ENCODE data around the gene ENOX1.

DNA sequence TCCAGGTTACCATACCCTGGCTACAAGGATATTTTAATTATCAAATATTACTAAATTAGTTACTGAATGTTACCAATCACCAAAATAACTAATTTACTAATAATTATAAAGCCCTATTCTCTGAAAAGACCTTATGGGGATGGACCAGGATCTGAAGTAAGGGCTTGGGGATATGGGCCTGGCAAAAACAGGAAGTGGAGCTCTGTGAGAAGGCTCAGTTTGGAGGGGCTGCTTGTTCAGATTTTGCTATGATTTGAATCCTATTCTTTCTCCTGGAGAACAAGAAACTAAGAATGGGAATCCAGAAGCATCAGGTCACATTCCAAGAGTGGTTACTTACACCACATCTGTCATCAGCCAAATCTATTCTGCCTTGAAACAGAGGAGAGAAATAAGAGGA, 615.3 kb downstream of the ENOX1 start:
- TF ChIP-seq, protein P1, sequence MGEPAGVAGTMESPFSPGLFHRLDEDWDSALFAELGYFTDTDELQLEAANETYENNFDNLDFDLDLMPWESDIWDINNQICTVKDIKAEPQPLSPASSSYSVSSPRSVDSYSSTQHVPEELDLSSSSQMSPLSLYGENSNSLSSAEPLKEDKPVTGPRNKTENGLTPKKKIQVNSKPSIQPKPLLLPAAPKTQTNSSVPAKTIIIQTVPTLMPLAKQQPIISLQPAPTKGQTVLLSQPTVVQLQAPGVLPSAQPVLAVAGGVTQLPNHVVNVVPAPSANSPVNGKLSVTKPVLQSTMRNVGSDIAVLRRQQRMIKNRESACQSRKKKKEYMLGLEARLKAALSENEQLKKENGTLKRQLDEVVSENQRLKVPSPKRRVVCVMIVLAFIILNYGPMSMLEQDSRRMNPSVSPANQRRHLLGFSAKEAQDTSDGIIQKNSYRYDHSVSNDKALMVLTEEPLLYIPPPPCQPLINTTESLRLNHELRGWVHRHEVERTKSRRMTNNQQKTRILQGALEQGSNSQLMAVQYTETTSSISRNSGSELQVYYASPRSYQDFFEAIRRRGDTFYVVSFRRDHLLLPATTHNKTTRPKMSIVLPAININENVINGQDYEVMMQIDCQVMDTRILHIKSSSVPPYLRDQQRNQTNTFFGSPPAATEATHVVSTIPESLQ (CRISPR knock-in tag; IDR thresholded peaks at IDR 0.05), result no peak
- TF ChIP-seq STAT6 (CRISPR knock-in tag; conservative IDR thresholded peaks at IDR 0.05; ENCODE audit: low read depth) (no peak), ATF2 (CRISPR knock-in tag; IDR thresholded peaks at IDR 0.05; ENCODE audit: borderline replicate concordance, low read depth) (no peak), CREM (CRISPR knock-in tag; IDR thresholded peaks at IDR 0.05) (no peak)
- TF ChIP-seq, protein P2, sequence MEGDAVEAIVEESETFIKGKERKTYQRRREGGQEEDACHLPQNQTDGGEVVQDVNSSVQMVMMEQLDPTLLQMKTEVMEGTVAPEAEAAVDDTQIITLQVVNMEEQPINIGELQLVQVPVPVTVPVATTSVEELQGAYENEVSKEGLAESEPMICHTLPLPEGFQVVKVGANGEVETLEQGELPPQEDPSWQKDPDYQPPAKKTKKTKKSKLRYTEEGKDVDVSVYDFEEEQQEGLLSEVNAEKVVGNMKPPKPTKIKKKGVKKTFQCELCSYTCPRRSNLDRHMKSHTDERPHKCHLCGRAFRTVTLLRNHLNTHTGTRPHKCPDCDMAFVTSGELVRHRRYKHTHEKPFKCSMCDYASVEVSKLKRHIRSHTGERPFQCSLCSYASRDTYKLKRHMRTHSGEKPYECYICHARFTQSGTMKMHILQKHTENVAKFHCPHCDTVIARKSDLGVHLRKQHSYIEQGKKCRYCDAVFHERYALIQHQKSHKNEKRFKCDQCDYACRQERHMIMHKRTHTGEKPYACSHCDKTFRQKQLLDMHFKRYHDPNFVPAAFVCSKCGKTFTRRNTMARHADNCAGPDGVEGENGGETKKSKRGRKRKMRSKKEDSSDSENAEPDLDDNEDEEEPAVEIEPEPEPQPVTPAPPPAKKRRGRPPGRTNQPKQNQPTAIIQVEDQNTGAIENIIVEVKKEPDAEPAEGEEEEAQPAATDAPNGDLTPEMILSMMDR (IDR thresholded peaks at IDR 0.05), result no peak
